Omental fat pad (tissue), 4 donors: ENCODE results near the gene RPS6KA4. TPM values are rescaled to one million over a fixed set of nuclear protein-coding genes. Genes with fewer than 3 reads are reported as not detected.
A peak's percentile ranks its signal among the peaks of the same experiment; 100 is the strongest.

Source experiments
- ATAC-seq: fragments of 150-250 bp; one replicate; pipeline ENCODE4 v1.9.1; 2016; ENCODE audit warnings: mild to moderate bottlenecking, moderate library complexity; ENCODE audit not compliant: low FRiP score
- DNase-seq: peaks from one replicate; pipeline ENCODE4 v3.0.0-alpha.2; 2019; ENCODE audit warnings: low spot score
- total RNA-seq, 4 donors: library from RNA; depleted of rRNA; stranded (reverse); fragments of >200 nt; gene quantifications; one replicate each; pipeline ENCODE4 v1.1.0, GENCODE V29; 2016
- TF ChIP-seq, protein P1 (sequence below), 3 donors: fragments of 450-650 bp; IDR thresholded peaks; one replicate each; pipeline ENCODE4 v1.5.1; 2016 to 2017; ENCODE audit warnings: antibody characterized with exemption in 3 of 3, mild to moderate bottlenecking in 3 of 3, moderate library complexity in 2 of 3

The RPS6KA4 gene
- total RNA-seq, 4 donors from 2014 or later, result 15.7 to 64.2 (median 28.1) TPM

DNA sequence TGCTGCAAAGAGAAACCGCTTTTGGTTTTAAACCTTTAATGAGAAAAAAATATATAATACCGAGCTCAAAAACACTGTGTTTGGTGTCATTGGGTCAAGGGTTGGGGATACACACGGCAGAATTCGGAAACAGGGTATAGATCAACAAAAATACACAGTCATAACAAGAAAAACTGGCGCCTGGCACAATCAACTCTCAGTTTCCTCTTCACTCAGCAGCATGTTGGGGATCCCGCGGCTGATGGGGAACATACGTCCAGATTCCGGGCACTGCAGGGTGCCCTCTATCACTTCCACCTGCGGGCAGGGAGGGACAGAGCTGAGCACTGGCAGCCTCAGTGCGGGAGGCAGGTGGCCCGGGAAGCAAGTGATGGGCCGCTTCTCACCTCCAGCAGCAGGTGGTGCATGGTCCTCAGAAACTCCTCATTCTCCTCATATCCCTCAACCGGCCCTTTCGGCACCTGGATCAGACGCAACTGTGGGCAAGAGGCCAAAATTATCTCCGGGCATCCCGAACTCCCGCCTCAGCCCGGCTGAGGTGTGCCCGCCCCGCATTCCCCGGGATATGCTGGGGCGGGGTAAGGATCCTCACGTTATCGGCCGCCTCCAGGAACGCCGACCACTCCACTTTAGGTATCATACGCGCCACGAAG lies 42.2 kb upstream of the RPS6KA4 start:
- DNase-seq, result no peak
- TF ChIP-seq, protein P1, sequence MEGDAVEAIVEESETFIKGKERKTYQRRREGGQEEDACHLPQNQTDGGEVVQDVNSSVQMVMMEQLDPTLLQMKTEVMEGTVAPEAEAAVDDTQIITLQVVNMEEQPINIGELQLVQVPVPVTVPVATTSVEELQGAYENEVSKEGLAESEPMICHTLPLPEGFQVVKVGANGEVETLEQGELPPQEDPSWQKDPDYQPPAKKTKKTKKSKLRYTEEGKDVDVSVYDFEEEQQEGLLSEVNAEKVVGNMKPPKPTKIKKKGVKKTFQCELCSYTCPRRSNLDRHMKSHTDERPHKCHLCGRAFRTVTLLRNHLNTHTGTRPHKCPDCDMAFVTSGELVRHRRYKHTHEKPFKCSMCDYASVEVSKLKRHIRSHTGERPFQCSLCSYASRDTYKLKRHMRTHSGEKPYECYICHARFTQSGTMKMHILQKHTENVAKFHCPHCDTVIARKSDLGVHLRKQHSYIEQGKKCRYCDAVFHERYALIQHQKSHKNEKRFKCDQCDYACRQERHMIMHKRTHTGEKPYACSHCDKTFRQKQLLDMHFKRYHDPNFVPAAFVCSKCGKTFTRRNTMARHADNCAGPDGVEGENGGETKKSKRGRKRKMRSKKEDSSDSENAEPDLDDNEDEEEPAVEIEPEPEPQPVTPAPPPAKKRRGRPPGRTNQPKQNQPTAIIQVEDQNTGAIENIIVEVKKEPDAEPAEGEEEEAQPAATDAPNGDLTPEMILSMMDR (IDR thresholded peaks at IDR 0.05), result no peak
- peak; percentile 3 for ATAC-seq

DNA sequence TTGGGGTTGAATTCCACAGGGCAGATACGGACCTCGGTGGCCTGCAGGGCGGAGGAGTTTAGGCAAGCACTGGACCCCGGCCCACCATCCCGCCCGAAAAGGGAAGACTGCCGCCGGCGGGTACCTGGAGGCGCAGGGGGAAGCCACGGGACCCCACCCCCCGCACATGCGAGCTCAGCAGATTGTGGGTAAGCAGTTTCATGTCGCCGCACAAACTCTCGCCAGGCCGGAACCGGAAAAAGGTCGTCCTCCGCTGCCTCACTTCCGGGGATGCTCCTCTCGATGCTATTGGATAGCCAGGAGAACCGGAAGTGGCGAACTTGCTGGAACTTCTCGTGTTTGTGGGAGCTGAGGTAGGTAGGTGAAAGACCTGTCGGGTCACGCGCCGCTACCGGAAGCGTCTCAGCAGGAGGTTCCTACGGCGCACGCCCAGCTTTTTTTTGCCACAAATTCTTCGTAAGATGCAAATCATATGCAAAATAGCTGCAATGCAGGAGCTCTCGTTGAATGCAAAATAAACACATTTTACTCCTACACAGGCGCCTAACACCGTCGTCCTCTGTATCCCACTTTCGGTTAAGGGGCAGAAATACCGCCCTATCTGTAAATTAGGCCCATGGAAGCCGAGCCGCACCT lies 41.5 kb upstream of the RPS6KA4 start, which contains the start of gene TRMT112:
Gene TRMT112 (minus strand): TSS at position 235 of the 636 bp plus-strand sequence. CDS start 33 bp downstream, at position 202.
- peak; percentile 87 for DNase-seq
- peak; percentile 88 for ATAC-seq

DNA sequence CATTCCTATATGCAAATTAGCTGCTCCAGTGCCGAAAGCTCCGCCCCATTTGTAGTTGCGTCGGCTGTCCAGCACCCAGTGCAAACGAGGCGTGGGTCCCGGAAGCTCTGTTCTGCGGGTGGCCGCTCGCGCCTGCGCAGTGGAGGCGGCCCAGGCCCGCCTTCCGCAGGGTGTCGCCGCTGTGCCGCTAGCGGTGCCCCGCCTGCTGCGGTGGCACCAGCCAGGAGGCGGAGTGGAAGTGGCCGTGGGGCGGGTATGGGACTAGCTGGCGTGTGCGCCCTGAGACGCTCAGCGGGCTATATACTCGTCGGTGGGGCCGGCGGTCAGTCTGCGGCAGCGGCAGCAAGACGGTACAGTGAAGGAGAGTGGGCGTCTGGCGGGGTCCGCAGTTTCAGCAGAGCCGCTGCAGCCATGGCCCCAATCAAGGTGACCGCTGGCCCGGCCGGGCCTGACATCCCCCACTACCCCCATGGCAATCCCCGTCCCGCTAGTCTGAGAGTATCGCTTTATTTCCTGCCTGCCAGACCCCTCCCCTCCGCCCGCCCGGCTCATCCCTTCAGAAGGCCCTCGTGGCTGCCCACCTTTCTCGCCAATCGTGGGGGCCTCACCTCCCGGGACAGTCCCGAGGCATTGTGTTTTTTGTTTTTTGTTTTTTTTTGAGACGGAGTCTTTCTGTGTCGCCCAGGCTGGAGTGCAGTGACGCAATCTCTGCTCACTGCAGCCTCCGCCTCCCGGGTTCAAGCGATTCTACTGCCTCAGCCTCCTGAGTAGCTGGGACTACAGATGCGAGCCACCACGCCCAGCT lies 40.8 kb upstream of the RPS6KA4 start, which contains the start of gene PRDX5:
Gene PRDX5 (plus strand): TSS at position 161 of the 805 bp plus-strand sequence. CDS start 95 bp downstream, at position 256.
- peak; percentile 88 for ATAC-seq
- TF ChIP-seq, protein P1 (IDR thresholded peaks at IDR 0.05), result no peak

More for the DNA sequence above, 41.5 kb upstream of the RPS6KA4 start, which contains the start of gene TRMT112:
- TF ChIP-seq, protein P1 (IDR thresholded peaks at IDR 0.05), result no peak

DNA sequence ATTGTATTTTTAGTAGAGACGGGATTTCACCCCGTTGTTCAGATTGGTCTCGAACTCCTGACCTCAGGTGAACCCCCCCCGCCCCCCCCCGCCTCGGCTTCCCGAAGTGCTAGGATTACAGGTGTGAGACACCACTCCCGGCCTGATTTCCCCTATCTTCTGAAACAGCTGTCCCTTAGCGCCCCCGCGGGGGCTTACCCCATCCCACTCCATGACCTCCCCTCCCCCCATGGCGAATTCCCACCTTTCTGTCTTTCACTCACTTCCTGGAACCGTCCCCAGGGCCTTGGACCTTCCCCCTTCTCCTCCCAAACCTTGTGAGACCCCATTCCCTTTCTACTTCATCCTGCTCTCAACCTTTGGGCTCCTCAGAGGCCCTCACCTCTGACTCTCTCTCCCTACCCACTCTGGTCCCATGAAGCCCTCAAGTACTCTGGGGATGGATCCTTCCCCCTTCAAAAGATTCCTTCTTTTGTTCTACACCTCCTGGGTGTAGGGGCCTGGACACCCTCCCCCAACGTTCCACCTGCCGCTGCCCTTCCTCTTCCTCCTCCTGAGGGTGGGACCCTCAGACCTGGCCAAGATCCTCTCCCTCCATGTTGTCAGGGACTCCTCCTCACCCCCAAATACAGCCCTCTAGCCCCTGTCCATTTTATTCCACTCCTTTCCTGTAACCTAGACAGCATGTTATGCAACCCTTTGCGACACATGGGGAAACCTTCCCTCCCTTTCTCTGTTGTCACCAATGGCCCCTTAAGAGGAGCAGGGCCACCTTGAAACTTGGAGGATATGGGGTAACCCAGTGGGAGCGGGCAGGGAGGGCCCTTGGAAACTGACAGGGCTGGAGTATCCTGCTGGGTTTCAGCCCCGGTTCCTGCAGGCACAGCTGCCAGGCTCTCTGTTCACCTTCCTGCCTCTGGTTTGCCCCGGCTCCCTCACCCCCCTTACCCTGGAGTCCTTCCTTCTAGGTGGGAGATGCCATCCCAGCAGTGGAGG lies 39.9 kb upstream of the RPS6KA4 start:
- TF ChIP-seq, protein P1 (IDR thresholded peaks at IDR 0.05), result no peak
- ATAC-seq (no peak), DNase-seq (no peak)

More for the DNA sequence above, 40.8 kb upstream of the RPS6KA4 start, which contains the start of gene PRDX5:
- peak; percentile 86 for DNase-seq

DNA sequence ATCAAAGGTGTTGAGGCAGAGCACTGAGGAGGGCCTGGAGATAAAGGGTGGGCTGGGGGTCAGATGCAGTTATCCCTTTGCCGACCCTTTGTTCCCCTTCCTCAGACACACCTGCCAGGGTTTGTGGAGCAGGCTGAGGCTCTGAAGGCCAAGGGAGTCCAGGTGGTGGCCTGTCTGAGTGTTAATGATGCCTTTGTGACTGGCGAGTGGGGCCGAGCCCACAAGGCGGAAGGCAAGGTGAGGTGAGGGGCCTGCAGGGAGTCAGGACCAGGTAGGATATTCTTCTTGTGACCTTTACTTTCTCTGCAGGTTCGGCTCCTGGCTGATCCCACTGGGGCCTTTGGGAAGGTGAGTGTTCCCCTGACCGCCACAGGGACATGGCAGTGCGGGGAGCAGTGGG lies 38.4 kb upstream of the RPS6KA4 start:
- ATAC-seq, result no peak
- TF ChIP-seq, protein P1 (IDR thresholded peaks at IDR 0.05), result no peak
- no peak for DNase-seq

DNA sequence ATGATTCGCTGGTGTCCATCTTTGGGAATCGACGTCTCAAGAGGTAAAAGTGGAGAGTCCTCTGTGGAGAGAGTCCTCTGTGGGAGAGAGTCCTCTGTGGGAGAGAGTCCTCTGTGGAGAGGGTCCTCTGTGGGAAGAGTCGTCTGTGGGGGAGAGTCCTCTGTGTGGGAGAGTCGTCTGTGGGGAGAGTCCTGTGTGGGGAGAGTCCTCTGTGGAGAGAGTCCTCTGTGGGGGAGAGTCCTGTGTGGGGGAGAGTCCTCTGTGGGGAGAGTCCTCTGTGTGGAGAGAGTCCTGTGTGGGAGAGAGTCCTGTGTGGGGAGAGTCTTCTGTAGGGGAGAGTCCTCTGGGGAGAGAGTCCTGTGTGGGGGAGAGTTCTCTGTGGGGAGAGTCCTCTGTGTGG lies 37.9 kb upstream of the RPS6KA4 start:
- no peak for DNase-seq
- TF ChIP-seq, protein P1 (IDR thresholded peaks at IDR 0.05), result no peak

More for the DNA sequence above, 37.9 kb upstream of the RPS6KA4 start:
- no peak for ATAC-seq
